Activated CD4-positive, alpha-beta memory T cell treated with anti-CD3 and anti-CD28 coated beads for 36 hours (primary cell): ENCODE results near the gene MYRF. TPM values are rescaled to one million over a fixed set of nuclear protein-coding genes. Genes with fewer than 3 reads are reported as not detected.
A peak's percentile ranks its signal among the peaks of the same experiment; 100 is the strongest.

Source experiments
- CTCF ChIA-PET: fragments of 350-600 bp; sonication (Branson Sonifier 250); formaldehyde crosslinking; loops from one replicate; lab custom pipeline; 2021; ENCODE audit warnings: antibody characterized with exemption, inconsistent platforms; lab: Charles Lee
- POLR2A ChIA-PET: fragments of 350-600 bp; sonication (Branson Sonifier 250); formaldehyde crosslinking; loops from one replicate; lab custom pipeline; 2021; ENCODE audit warnings: antibody characterized with exemption; lab: Charles Lee
- DNase-seq: peaks from one replicate; pipeline ENCODE4 v3.0.0-alpha.2; 2020
- H3K27ac Mint-ChIP-seq: one replicate; pipeline ENCODE4 v1.8.0; 2021; ENCODE audit warnings: mixed read lengths
- H3K27me3 Mint-ChIP-seq: one replicate; pipeline ENCODE4 v1.8.0; 2021; ENCODE audit warnings: mixed read lengths
- H3K36me3 Mint-ChIP-seq: one replicate; pipeline ENCODE4 v1.8.0; 2021; ENCODE audit warnings: mixed read lengths
- H3K4me1 Mint-ChIP-seq: one replicate; pipeline ENCODE4 v1.8.0; 2021; ENCODE audit warnings: low read depth, mixed read lengths
- H3K4me3 Mint-ChIP-seq: one replicate; pipeline ENCODE4 v1.8.0; 2021; ENCODE audit warnings: mild to moderate bottlenecking, mixed read lengths
- H3K9me3 Mint-ChIP-seq: one replicate; pipeline ENCODE4 v1.8.0; 2021; ENCODE audit warnings: mixed read lengths
- intact Hi-C: fragments of 100-400 bp; cut with micrococcal nuclease; formaldehyde crosslinking; loops from one replicate; pipeline ENCODE4 v1.15.1; 2023
- total RNA-seq, 2 experiments: library from RNA; stranded (reverse); gene quantifications; one replicate each; pipeline ENCODE4 v1.2.3, GENCODE V29; 2021

Gene MYRF
- total RNA-seq, 2 experiments from 2014 or later, result 1.2 to 1.4 TPM

- POLR2A ChIA-PET, result interaction anchor here (0.9 kb wide), 1 partner anchor 11 kb away, joined by 4 read pairs; the partner anchor contains the start of genes FEN1 and TMEM258
- Mint-ChIP-seq H3K4me3 (no peak overlapping the region), H3K27ac (no peak overlapping the region), H3K36me3 (peaks cover 13% of the 10 kb centered on the region), H3K27me3 (no peaks in the 10 kb centered on the region), H3K9me3 (no peaks in the 10 kb centered on the region), H3K4me1 (peaks cover 3% of the 10 kb centered on the region)
- CTCF ChIA-PET, result interaction anchor here (0.8 kb wide), 1 partner anchor 117 kb away, joined by 3 read pairs; no protein-coding TSS in a partner anchor
- intact Hi-C loops, result no loop called here
- DNase-seq, result no peak
These were observed 29.9 kb downstream of the MYRF start for GRCh38 chr11:61782299-61782698.

- H3K27ac Mint-ChIP-seq, result no peak overlapping the region
- no peaks in the 10 kb centered on the region for H3K27me3 Mint-ChIP-seq
- CTCF ChIA-PET, result interaction anchor here (0.8 kb wide), 1 partner anchor 117 kb away, joined by 3 read pairs; no protein-coding TSS in a partner anchor
- no peaks in the 10 kb centered on the region for H3K9me3 Mint-ChIP-seq
- H3K4me3 Mint-ChIP-seq, result no peak overlapping the region
- POLR2A ChIA-PET, result interaction anchor here (0.9 kb wide), 1 partner anchor 10 kb away, joined by 4 read pairs; the partner anchor contains the start of genes FEN1 and TMEM258
- H3K4me1 Mint-ChIP-seq, result peaks cover 3% of the 10 kb centered on the region
- intact Hi-C loops, result no loop called here
- peaks cover 16% of the 10 kb centered on the region for H3K36me3 Mint-ChIP-seq
- DNase-seq, result no peak
These were observed 30.4 kb downstream of the MYRF start for GRCh38 chr11:61782841-61783240.

GRCh38 chr11:61783717-61784505, 31.5 kb downstream of the MYRF start:
- H3K4me3 Mint-ChIP-seq, result no peak overlapping the region
- H3K36me3 Mint-ChIP-seq, result peaks cover 22% of the 10 kb centered on the region
- no peak for DNase-seq
- H3K9me3 Mint-ChIP-seq, result no peaks in the 10 kb centered on the region
- peaks cover 3% of the 10 kb centered on the region for H3K4me1 Mint-ChIP-seq
- no peaks in the 10 kb centered on the region for H3K27me3 Mint-ChIP-seq
- no peak overlapping the region for H3K27ac Mint-ChIP-seq
- intact Hi-C loops, result no loop called here
- CTCF ChIA-PET, result no interaction called here
- POLR2A ChIA-PET, result interaction anchor here (0.6 kb wide), 1 partner anchor 643 kb away, joined by 3 read pairs; no protein-coding TSS in a partner anchor

GRCh38 chr11:61784506-61784805, 32.0 kb downstream of the MYRF start:
- Mint-ChIP-seq H3K27me3 (no peaks in the 10 kb centered on the region), H3K4me1 (peaks cover 4% of the 10 kb centered on the region), H3K4me3 (no peak overlapping the region), H3K36me3 (peaks cover 26% of the 10 kb centered on the region), H3K27ac (no peak overlapping the region), H3K9me3 (no peaks in the 10 kb centered on the region)
- CTCF ChIA-PET, result no interaction called here
- no peak for DNase-seq
- intact Hi-C loops, result no loop called here
- POLR2A ChIA-PET, result no interaction called here

- intact Hi-C loops, result no loop called here
- no peaks in the 10 kb centered on the region for H3K27me3 Mint-ChIP-seq
- no peaks in the 10 kb centered on the region for H3K9me3 Mint-ChIP-seq
- peaks cover 14% of the 10 kb centered on the region for H3K4me1 Mint-ChIP-seq
- DNase-seq, result no peak
- H3K36me3 Mint-ChIP-seq, result peaks cover 36% of the 10 kb centered on the region
- ChIA-PET CTCF (interaction anchor here (2.1 kb wide), 1 partner anchor 11 kb away, joined by 6 read pairs; no protein-coding TSS in a partner anchor), POLR2A (no interaction called here)
- H3K27ac Mint-ChIP-seq, result no peak overlapping the region
- H3K4me3 Mint-ChIP-seq, result no peak overlapping the region
These were observed 33.5 kb downstream of the MYRF start for GRCh38 chr11:61785837-61786402.

- no peak overlapping the region for H3K27ac Mint-ChIP-seq
- H3K27me3 Mint-ChIP-seq, result no peaks in the 10 kb centered on the region
- intact Hi-C loops, result no loop called here
- H3K4me1 Mint-ChIP-seq, result peaks cover 21% of the 10 kb centered on the region
- ChIA-PET CTCF (interaction anchor here (1.1 to 2.5 kb wide), 6 partner anchors 9 to 55 kb away, joined by 3 to 14 read pairs (median 4); no protein-coding TSS in a partner anchor), POLR2A (interaction anchor here (0.6 to 1.8 kb wide), 3 partner anchors 8 to 354 kb away, joined by 3 to 4 read pairs (median 3); no protein-coding TSS in a partner anchor)
- H3K9me3 Mint-ChIP-seq, result no peaks in the 10 kb centered on the region
- DNase-seq, result peak; percentile 23
- peaks cover 41% of the 10 kb centered on the region for H3K36me3 Mint-ChIP-seq
- H3K4me3 Mint-ChIP-seq, result no peak overlapping the region
These were observed 35.6 kb downstream of the MYRF start for GRCh38 chr11:61787928-61788491.

GRCh38 chr11:61791737-61792309, 39.4 kb downstream of the MYRF start:
- peak; percentile 74 for DNase-seq
- no peaks in the 10 kb centered on the region for H3K9me3 Mint-ChIP-seq
- H3K27me3 Mint-ChIP-seq, result no peaks in the 10 kb centered on the region
- H3K4me1 Mint-ChIP-seq, result peaks cover 42% of the 10 kb centered on the region
- peak overlapping the region; percentile 88 for H3K4me3 Mint-ChIP-seq
- intact Hi-C loops, result loop anchor here (1.0 to 5.0 kb wide), 3 partner anchors 23 to 331 kb away; partner anchors contain the start of gene FADS2
- ChIA-PET CTCF (interaction anchor here (0.6 to 3.0 kb wide), 7 partner anchors 16 to 1787 kb away, joined by 3 to 14 read pairs (median 5); partner anchors contain the start of gene FADS1), POLR2A (interaction anchor here (0.8 to 4.3 kb wide), 7 partner anchors 10 to 176 kb away, joined by 3 to 26 read pairs (median 8); partner anchors contain the start of genes FADS1, FADS2 and FTH1)
- peaks cover 54% of the 10 kb centered on the region for H3K36me3 Mint-ChIP-seq
- peak overlapping the region; percentile 99 for H3K27ac Mint-ChIP-seq

GRCh38 chr11:61792310-61793082, 40.1 kb downstream of the MYRF start, which contains the start of the genes FEN1 and TMEM258:
Gene FEN1, plus strand, starts transcription at chr11:61792911. Its CDS starts 2,451 bp downstream, at chr11:61795362.
Gene TMEM258, minus strand, starts transcription at chr11:61792599. Its CDS starts 41 bp downstream, at chr11:61792558.
- H3K36me3 Mint-ChIP-seq, result peaks cover 57% of the 10 kb centered on the region
- peak within 1 kb of the TSS; percentile 99 for H3K27ac Mint-ChIP-seq
- H3K4me1 Mint-ChIP-seq, result peaks cover 47% of the 10 kb centered on the region

GRCh38 chr11:61793083-61793828, 40.8 kb downstream of the MYRF start:
- DNase-seq, result peak; percentile 20
- intact Hi-C loops, result loop anchor here (2.0 to 5.0 kb wide), 2 partner anchors 22 to 34 kb away; partner anchors contain the start of gene FADS2
- Mint-ChIP-seq H3K27ac (peak overlapping the region; percentile 99), H3K9me3 (no peaks in the 10 kb centered on the region), H3K4me1 (peaks cover 47% of the 10 kb centered on the region), H3K4me3 (peak overlapping the region; percentile 88), H3K36me3 (peaks cover 56% of the 10 kb centered on the region), H3K27me3 (no peaks in the 10 kb centered on the region)
- ChIA-PET POLR2A (interaction anchor here (0.8 to 4.3 kb wide), 7 partner anchors 9 to 175 kb away, joined by 3 to 26 read pairs (median 8); partner anchors contain the start of genes FADS2 and FTH1), CTCF (interaction anchor here (0.6 to 3.0 kb wide), 11 partner anchors 13 to 545 kb away, joined by 3 to 14 read pairs (median 3); partner anchors contain the start of gene FADS1)

More at GRCh38 chr11:61792310-61793082, 40.1 kb downstream of the MYRF start, which contains the start of the genes FEN1 and TMEM258:
- ChIA-PET POLR2A (interaction anchor here (0.8 to 4.3 kb wide), 8 partner anchors 10 to 176 kb away, joined by 3 to 26 read pairs (median 6); partner anchors contain the start of genes FADS1, FADS2 and FTH1), CTCF (interaction anchor here (0.6 to 3.0 kb wide), 11 partner anchors 14 to 1787 kb away, joined by 3 to 14 read pairs (median 3); partner anchors contain the start of gene FADS1)
- DNase-seq, result peak; percentile 92
- H3K27me3 Mint-ChIP-seq, result no peaks in the 10 kb centered on the region
- H3K9me3 Mint-ChIP-seq, result no peaks in the 10 kb centered on the region
- intact Hi-C loops, result loop anchor here (1.0 to 5.0 kb wide), 3 partner anchors 22 to 331 kb away; partner anchors contain the start of gene FADS2
- peak within 1 kb of the TSS; percentile 88 for H3K4me3 Mint-ChIP-seq

GRCh38 chr11:61793829-61794204, 41.4 kb downstream of the MYRF start:
- H3K27me3 Mint-ChIP-seq, result no peaks in the 10 kb centered on the region
- DNase-seq, result no peak
- peak overlapping the region; percentile 54 for H3K27ac Mint-ChIP-seq
- H3K9me3 Mint-ChIP-seq, result no peaks in the 10 kb centered on the region
- POLR2A ChIA-PET, result interaction anchor here (0.8 to 4.3 kb wide), 2 partner anchors 20 to 35 kb away, joined by 3 to 26 read pairs; no protein-coding TSS in a partner anchor
- CTCF ChIA-PET, result interaction anchor here (0.7 to 3.0 kb wide), 5 partner anchors 154 to 544 kb away, joined by 3 to 14 read pairs (median 6); no protein-coding TSS in a partner anchor
- intact Hi-C loops, result loop anchor here (2.0 to 5.0 kb wide), 2 partner anchors 21 to 33 kb away; partner anchors contain the start of gene FADS2
- peaks cover 48% of the 10 kb centered on the region for H3K4me1 Mint-ChIP-seq
- peak overlapping the region; percentile 88 for H3K4me3 Mint-ChIP-seq
- H3K36me3 Mint-ChIP-seq, result peaks cover 55% of the 10 kb centered on the region
